Kidney (tissue), 14 donors: ENCODE data around the gene ELOVL6. TPM values are rescaled to one million over a fixed set of nuclear protein-coding genes. Genes with fewer than 3 reads are reported as not detected.

ENCODE experiments used
- DNase-seq, 5 donors: peaks; one replicate each; pipeline ENCODE4 v3.0.0-alpha.2; 2013 to 2020
- FAIRE-seq: peaks from 2 replicates; lab custom pipeline; 2012; peaks lifted over from hg19 to GRCh38; lab: Jason Lieb, UNC
- H3K27ac ChIP-seq, 2 donors: one replicate each; pipeline ENCODE4 v1.7.0; 2013; ENCODE audit warnings: low read depth in 2 of 2, low read length in 2 of 2, inconsistent platforms in 1 of 2
- H3K27me3 ChIP-seq: one replicate; pipeline ENCODE4 v1.7.1; 2013; ENCODE audit warnings: low read length, inconsistent platforms; ENCODE audit not compliant: control insufficient read depth, insufficient read depth
- H3K36me3 ChIP-seq, 3 donors: one replicate each; pipeline versions ENCODE4 v1.7.0 to v1.7.1; 2013; ENCODE audit warnings: low read length in 3 of 3, control low read depth in 1 of 3, inconsistent platforms in 1 of 3; ENCODE audit not compliant: insufficient read depth in 3 of 3, control insufficient read depth in 2 of 3
- H3K4me1 ChIP-seq, 3 donors: one replicate each; pipeline versions ENCODE4 v1.7.0 to v1.7.1; 2013; ENCODE audit warnings: low read length in 3 of 3, inconsistent platforms in 1 of 3, low read depth in 1 of 3; ENCODE audit not compliant: control insufficient read depth in 2 of 3, insufficient read depth in 2 of 3
- H3K4me3 ChIP-seq, 3 donors: one replicate each; pipeline versions ENCODE4 v1.7.0 to v1.8.1; 2013; ENCODE audit warnings: low read length in 3 of 3, control low read depth in 1 of 3, inconsistent platforms in 1 of 3
- H3K9ac ChIP-seq, 3 donors: one replicate each; pipeline versions ENCODE4 v1.7.0 to v1.7.1; 2013; ENCODE audit warnings: low read length in 3 of 3, control low read depth in 1 of 3, inconsistent platforms in 1 of 3
- H3K9me3 ChIP-seq, 3 donors: one replicate each; pipeline versions ENCODE4 v1.7.0 to v1.7.1; 2013; ENCODE audit warnings: low read length in 3 of 3, control low read depth in 1 of 3, inconsistent platforms in 1 of 3; ENCODE audit not compliant: control insufficient read depth in 2 of 3, insufficient read depth in 1 of 3
- intact Hi-C: fragments of 100-400 bp; cut with DNase I; formaldehyde crosslinking; loops from one replicate; pipeline ENCODE4 v1.11.1; 2022
- polyA plus RNA-seq: library from polyadenylated mRNA; stranded (reverse); fragments of 350-450 nt; fragmentation: Illumina TruSeq; extraction: RNeasy Lipid Tissue Mini Kit (QIAGEN cat#74804); gene quantifications from one replicate; pipeline ENCODE4 v1.2.3, GENCODE V29; 2014; ENCODE audit warnings: low read depth, low replicate concordance; ENCODE audit not compliant: insufficient read depth
- total RNA-seq: library from RNA; stranded (reverse); fragmentation: NEBNext Ultra II Directional; extraction: Animal tissue kit (Norgen Biotek cat#: 25700); gene quantifications from one replicate; pipeline ENCODE4 v1.2.1, GENCODE V29; 2021
- TF ChIP-seq, protein P1 (sequence below): IDR thresholded peaks from 3 replicates; pipeline ENCODE4 v1.5.1; 2012; ENCODE audit warnings: mild to moderate bottlenecking, moderate library complexity, borderline replicate concordance; ENCODE audit not compliant: insufficient read depth; ENCODE audit errors: extremely low read depth
- donor health status: control.
- donor health status: control.
- donor health status: control.
- donor health status: control.
- donor health status: control.
- donor health status: DM: yes; HTN: yes; CAD: no.
- donor health status: Normal renal cell carcinoma (clear cell type).

Gene ELOVL6
- total and polyA plus RNA-seq, 2 donors from 2014 or later = 10.7 to 21.5 TPM

DNA sequence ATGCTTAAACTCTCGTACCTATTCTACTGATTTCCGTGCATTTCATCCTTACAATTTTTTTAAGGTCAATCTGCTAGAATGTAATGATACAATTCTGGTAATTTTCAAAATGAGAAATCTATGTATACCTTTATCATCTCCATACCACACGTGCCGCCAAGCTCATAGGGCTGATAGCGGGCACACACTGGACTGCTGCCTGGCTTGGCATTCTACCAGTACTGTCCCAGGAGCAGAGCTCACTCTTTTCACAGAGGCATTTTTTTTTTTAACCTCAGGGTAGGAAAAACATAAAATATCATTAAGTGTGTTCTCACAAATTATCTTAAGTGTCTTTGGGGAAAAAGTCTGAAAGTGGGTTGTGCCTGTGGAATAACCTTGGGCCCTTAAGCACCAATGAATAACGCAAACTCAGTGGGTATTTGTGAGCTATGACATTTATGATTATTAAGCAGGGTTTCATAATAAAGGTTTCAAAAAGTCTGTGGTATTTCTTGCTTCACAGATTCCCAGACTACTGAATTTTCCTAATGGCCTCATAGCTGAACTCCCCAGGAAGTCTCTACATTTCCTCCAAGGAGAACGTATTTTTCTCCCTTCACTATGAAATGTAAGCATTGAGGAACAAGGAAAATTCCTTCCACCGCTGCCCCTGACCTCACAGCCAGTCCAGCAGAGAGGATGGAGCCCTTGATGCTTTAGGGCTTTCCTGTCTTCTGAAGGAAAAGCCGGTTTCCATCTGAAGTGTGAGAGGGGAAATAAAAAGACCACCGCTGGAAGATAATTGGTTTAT lies 125.2 kb downstream of the ELOVL6 start:
- H3K9ac ChIP-seq = no peak overlapping the region
- DNase-seq (peak in 1 of 5 donors; percentile 29), FAIRE-seq (no peak)
- H3K27me3 ChIP-seq = no peaks in the 10 kb centered on the region
- TF ChIP-seq, protein P1, sequence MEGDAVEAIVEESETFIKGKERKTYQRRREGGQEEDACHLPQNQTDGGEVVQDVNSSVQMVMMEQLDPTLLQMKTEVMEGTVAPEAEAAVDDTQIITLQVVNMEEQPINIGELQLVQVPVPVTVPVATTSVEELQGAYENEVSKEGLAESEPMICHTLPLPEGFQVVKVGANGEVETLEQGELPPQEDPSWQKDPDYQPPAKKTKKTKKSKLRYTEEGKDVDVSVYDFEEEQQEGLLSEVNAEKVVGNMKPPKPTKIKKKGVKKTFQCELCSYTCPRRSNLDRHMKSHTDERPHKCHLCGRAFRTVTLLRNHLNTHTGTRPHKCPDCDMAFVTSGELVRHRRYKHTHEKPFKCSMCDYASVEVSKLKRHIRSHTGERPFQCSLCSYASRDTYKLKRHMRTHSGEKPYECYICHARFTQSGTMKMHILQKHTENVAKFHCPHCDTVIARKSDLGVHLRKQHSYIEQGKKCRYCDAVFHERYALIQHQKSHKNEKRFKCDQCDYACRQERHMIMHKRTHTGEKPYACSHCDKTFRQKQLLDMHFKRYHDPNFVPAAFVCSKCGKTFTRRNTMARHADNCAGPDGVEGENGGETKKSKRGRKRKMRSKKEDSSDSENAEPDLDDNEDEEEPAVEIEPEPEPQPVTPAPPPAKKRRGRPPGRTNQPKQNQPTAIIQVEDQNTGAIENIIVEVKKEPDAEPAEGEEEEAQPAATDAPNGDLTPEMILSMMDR = no peak
- no peaks in the 10 kb centered on the region for H3K36me3 ChIP-seq
- H3K4me1 ChIP-seq = no peaks in the 10 kb centered on the region
- H3K27ac ChIP-seq = no peak overlapping the region
- intact Hi-C loops = no loop called here
- no peaks in the 10 kb centered on the region for H3K9me3 ChIP-seq
- no peak overlapping the region for H3K4me3 ChIP-seq

DNA sequence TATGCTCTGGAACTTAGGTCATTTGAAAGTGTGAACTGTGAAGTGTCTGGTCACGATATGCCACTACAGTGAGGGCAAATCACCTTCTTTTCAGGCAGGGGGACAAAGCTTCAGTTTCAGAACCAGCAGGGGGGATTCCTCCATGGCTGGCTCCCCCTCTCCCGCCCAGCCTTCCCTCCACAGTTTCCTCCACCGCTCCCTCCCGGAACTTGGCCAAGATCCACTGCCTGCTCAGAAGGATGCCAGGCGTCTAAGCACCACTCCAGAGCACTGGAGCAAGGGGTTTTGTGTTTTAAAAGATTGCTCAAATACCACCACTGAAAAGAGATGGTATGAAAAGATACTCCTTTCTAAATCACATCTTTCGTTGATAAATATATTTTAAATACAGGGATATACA lies 126.9 kb downstream of the ELOVL6 start:
- Histone ChIP-seq H3K27ac (no peak overlapping the region), H3K4me3 (no peak overlapping the region), H3K27me3 (no peaks in the 10 kb centered on the region), H3K36me3 (no peaks in the 10 kb centered on the region), H3K9me3 (no peaks in the 10 kb centered on the region), H3K9ac (no peak overlapping the region), H3K4me1 (no peaks in the 10 kb centered on the region)
- TF ChIP-seq, protein P1 = no peak
- intact Hi-C loops = no loop called here
- DNase-seq (no peak), FAIRE-seq (no peak)

GRCh38 chr4:110068248-110068647 lies 130.2 kb downstream of the ELOVL6 start:
- Histone ChIP-seq H3K27me3 (no peaks in the 10 kb centered on the region), H3K4me1 (no peaks in the 10 kb centered on the region), H3K27ac (no peak overlapping the region), H3K36me3 (no peaks in the 10 kb centered on the region), H3K9ac (no peak overlapping the region), H3K4me3 (no peak overlapping the region), H3K9me3 (no peaks in the 10 kb centered on the region)
- DNase-seq (no peak), FAIRE-seq (no peak)
- intact Hi-C loops = no loop called here
- TF ChIP-seq, protein P1 = no peak
